SH-SY5Y (cell line): ENCODE results near the gene JAGN1.

ENCODE experiments used
- GATA2 ChIP-seq: IDR thresholded peaks from 2 replicates; pipeline ENCODE4 v1.6.1; 2011; ENCODE audit warnings: mild to moderate bottlenecking, low read depth, low read length
- GATA3 ChIP-seq: IDR thresholded peaks from 2 replicates; pipeline ENCODE4 v1.6.1; 2011; ENCODE audit warnings: low read depth, mild to moderate bottlenecking, low read length, moderate library complexity

DNA sequence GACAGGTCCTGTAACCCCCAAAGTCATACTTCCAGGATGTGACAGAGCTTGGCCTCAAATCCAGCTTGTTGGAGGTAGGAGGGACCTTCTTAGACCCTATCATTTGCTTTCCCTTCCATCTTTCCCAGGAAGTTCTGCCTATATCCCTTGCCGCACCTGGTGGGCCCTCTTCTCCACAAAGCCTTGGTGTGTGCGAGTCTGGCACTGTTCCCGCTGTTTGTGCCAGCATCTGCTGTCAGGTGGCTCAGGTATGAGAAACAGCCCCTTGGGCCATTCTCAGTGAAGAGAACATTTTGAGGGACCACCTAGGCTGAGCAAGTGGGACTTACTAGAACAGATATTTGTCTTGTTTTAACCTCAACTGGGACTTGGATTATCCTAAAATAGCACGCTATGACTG is 13.5 kb downstream of the JAGN1 start:
- TF ChIP-seq GATA2 (no peak), GATA3 (no peak)
